Neuronal stem cell (in vitro differentiated cells): ENCODE data around the gene CTDP1.

Experiments
- DNase-seq: peaks from one replicate; pipeline ENCODE4 v3.0.0-alpha.2; 2013; ENCODE audit warnings: low spot score
- H2AFZ ChIP-seq: one replicate; pipeline ENCODE4 v1.6.1; 2013; ENCODE audit warnings: mild to moderate bottlenecking, low read length, inconsistent platforms
- H2AK5ac ChIP-seq: 2 replicates; pipeline ENCODE4 v1.6.1; 2013; ENCODE audit warnings: low read depth, mild to moderate bottlenecking, inconsistent platforms, low read length, moderate library complexity, mixed read lengths
- H2BK120ac ChIP-seq: 2 replicates; pipeline ENCODE4 v1.6.1; 2013; ENCODE audit warnings: low read depth, mild to moderate bottlenecking, inconsistent platforms, low read length, moderate library complexity, mixed read lengths
- H2BK12ac ChIP-seq: one replicate; pipeline ENCODE4 v1.6.1; 2013; ENCODE audit warnings: low read length, inconsistent platforms
- H2BK15ac ChIP-seq: 2 replicates; pipeline ENCODE4 v1.6.1; 2013; ENCODE audit warnings: mild to moderate bottlenecking, low read length, inconsistent platforms, mixed read lengths
- H2BK5ac ChIP-seq: one replicate; pipeline ENCODE4 v1.6.1; 2013; ENCODE audit warnings: inconsistent platforms, mild to moderate bottlenecking, low read length, moderate library complexity
- H3K14ac ChIP-seq: one replicate; pipeline ENCODE4 v1.6.1; 2013; ENCODE audit warnings: low read length, inconsistent platforms
- H3K18ac ChIP-seq: 2 replicates; pipeline ENCODE4 v1.6.1; 2013; ENCODE audit warnings: low read length, inconsistent platforms
- H3K23ac ChIP-seq: 2 replicates; pipeline ENCODE4 v1.6.1; 2013; ENCODE audit warnings: low read depth, mild to moderate bottlenecking, mixed read lengths, low read length, inconsistent platforms; ENCODE audit not compliant: poor library complexity
- H3K27ac ChIP-seq: replicated peaks from 3 replicates; pipeline ENCODE4 v1.5.1; 2013; ENCODE audit warnings: low read length, inconsistent platforms
- H3K27me3 ChIP-seq, 3 experiments: 2 replicates each; pipeline ENCODE4 v1.6.1; 2013; ENCODE audit warnings: low read length in 3 of 3, mild to moderate bottlenecking in 2 of 3, inconsistent platforms in 1 of 3, low read depth in 1 of 3, mixed read lengths in 1 of 3, moderate library complexity in 1 of 3; ENCODE audit not compliant: control insufficient read depth in 3 of 3, insufficient read depth in 3 of 3
- H3K36me3 ChIP-seq, 2 donors: replicated peaks in 1 of 2; 2 replicates each; pipeline ENCODE4 v1.6.1; 2013; ENCODE audit warnings: low read length in 2 of 2; ENCODE audit not compliant: control insufficient read depth in 2 of 2, insufficient read depth in 2 of 2
- H3K4ac ChIP-seq: 2 replicates; pipeline ENCODE4 v1.6.1; 2013; ENCODE audit warnings: inconsistent platforms, mild to moderate bottlenecking, low read length, moderate library complexity
- H3K4me1 ChIP-seq, 2 donors: 1 replicate in 1 of 2; 2 replicates in 1 of 2; pipeline ENCODE4 v1.6.1; 2013; ENCODE audit warnings: low read length in 2 of 2, low read depth in 1 of 2; ENCODE audit not compliant: control insufficient read depth in 2 of 2, insufficient read depth in 1 of 2
- H3K4me2 ChIP-seq: one replicate; pipeline ENCODE4 v1.6.1; 2013; ENCODE audit warnings: mild to moderate bottlenecking, low read length, inconsistent platforms; ENCODE audit not compliant: insufficient read depth, poor library complexity, severe bottlenecking
- H3K4me3 ChIP-seq, 2 donors: 2 replicates each; pipeline ENCODE4 v1.5.1; 2013; ENCODE audit warnings: low read length in 2 of 2, mild to moderate bottlenecking in 2 of 2, inconsistent platforms in 1 of 2, moderate library complexity in 1 of 2
- H3K79me1 ChIP-seq: one replicate; pipeline ENCODE4 v1.6.1; 2013; ENCODE audit warnings: low read depth, mild to moderate bottlenecking, inconsistent platforms, low read length, moderate library complexity
- H3K9ac ChIP-seq: one replicate; pipeline ENCODE4 v1.6.1; 2013; ENCODE audit warnings: mild to moderate bottlenecking, low read depth, low read length, inconsistent platforms; ENCODE audit not compliant: poor library complexity
- H3K9me3 ChIP-seq, 2 donors: replicated peaks in 1 of 2; 2 replicates each; pipeline versions ENCODE3 to v1.6.1; 2013; ENCODE audit warnings: low read length in 2 of 2, mild to moderate bottlenecking in 2 of 2, inconsistent platforms in 1 of 2, low read depth in 1 of 2, mixed read lengths in 1 of 2, moderate library complexity in 1 of 2; ENCODE audit not compliant: control insufficient read depth in 2 of 2, insufficient read depth in 1 of 2
- H4K8ac ChIP-seq: one replicate; pipeline ENCODE4 v1.6.1; 2013; ENCODE audit warnings: low read depth, mild to moderate bottlenecking, inconsistent platforms, low read length, moderate library complexity
- H4K91ac ChIP-seq: one replicate; pipeline ENCODE4 v1.6.1; 2013; ENCODE audit warnings: low read length, low read depth, mild to moderate bottlenecking, inconsistent platforms; ENCODE audit not compliant: poor library complexity
- WGBS, 2 donors: extraction: QIAGEN DNeasy Blood & Tissue Kit; methylation state at CpG; one replicate each; pipeline ENCODE4 v1.1.7; 2013; ENCODE audit warnings: missing lambda C conversion rate in 2 of 2, mixed read lengths in 1 of 2; ENCODE audit not compliant: insufficient read length in 2 of 2, insufficient replicate concordance in 1 of 2; ENCODE audit errors: extremely low coverage in 2 of 2; 5-methylcytosine and 5-hydroxymethylcytosine counted together

Gene CTDP1

DNA sequence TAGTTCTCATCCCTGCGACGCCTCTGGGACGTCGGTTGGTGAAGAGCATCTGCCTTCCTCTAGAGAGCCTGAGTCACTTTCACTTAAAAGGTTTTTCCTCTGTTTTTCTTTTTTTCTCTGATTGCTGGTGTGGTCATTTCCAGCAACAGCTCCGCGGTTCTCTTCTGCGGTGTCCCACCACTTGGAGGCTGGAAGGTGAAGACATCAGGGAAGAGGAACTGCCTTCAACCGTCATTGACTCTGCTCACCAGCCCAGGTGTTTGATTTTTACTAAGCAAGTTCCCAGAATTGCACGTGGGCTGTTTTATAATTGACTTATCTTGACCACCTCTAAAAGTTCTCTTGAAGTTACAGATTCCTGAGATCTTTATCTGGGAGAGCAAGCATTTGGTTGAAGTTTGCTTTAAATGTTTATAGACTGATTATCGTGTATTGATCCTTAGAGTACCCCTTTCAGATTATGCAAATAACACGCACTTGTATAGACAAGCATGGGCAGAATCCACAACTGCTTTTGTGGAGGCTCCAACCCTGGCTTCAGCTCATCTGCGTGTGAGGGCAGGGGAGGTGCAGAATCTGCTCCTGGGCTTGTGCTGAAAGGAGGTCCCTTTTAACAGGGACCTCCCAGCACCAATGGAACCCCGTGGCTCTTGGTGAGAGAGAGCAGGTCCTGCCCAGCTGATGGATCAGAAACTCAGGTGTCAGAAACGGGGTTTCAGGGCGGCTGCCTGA lies 3.5 kb downstream of the CTDP1 start:
- no peak overlapping the region for H2BK12ac ChIP-seq
- no peak overlapping the region for H3K4me2 ChIP-seq
- H3K27me3 ChIP-seq = no peaks in the 10 kb centered on the region
- H3K14ac ChIP-seq = no peak overlapping the region
- no peak overlapping the region for H4K8ac ChIP-seq
- no peak overlapping the region for H2AFZ ChIP-seq
- peaks cover 4 to 9% of the 10 kb centered on the region in 2 donors for H3K4me1 ChIP-seq
- H4K91ac ChIP-seq = no peak overlapping the region
- no peak overlapping the region for H3K23ac ChIP-seq
- H3K4ac ChIP-seq = no peak overlapping the region
- DNase-seq = no peak
- H3K18ac ChIP-seq = no peak overlapping the region
- H3K9ac ChIP-seq = no peak overlapping the region
- H3K79me1 ChIP-seq = peaks cover 16% of the 10 kb centered on the region
- no CpG with 5 or more reads among the region's 15 CpGs for WGBS, 2 donors
- H2BK15ac ChIP-seq = no peak overlapping the region
- H3K36me3 ChIP-seq = no peaks in the 10 kb centered on the region
- no peak overlapping the region for H2BK120ac ChIP-seq
- H3K4me3 ChIP-seq = no peak overlapping the region
- no peaks in the 10 kb centered on the region for H3K9me3 ChIP-seq
- no peak overlapping the region for H2AK5ac ChIP-seq
- H3K27ac ChIP-seq = no peak overlapping the region
- H2BK5ac ChIP-seq = no peak overlapping the region

DNA sequence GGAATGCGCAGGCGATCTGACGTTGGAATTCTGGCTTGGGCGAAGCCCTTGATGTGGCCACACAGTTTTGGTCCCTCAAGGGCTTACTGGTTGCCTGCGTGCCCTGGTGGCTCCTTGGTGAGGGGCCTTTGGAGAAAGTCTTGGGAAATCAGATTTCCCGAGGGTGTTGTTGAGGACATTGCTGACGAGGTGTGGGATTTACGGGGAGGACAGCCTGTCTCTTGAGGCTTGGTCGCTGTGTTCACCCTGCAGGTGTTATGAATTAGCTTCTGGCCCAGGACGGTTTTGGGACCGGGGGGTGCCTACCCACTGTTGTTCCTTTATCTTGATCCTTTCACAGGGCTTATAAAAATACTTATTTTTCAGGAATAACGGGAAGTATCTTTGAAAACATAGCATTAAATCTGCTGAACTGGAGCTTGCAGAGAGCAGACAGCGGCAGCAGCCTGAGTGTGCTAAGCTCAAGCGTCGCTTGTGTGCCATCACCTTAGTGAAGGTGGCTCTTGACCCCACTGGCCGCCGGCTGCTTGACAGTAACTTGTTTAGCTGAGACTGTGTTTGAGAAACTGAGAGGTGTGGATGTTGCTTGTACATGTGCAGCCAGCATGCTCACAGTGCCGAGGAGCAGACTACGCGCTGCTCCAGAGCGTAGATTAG lies 4.2 kb downstream of the CTDP1 start:
- Histone ChIP-seq H3K14ac (no peak overlapping the region), H3K36me3 (no peaks in the 10 kb centered on the region), H2BK12ac (no peak overlapping the region), H3K9me3 (no peaks in the 10 kb centered on the region), H3K27ac (no peak overlapping the region), H3K27me3 (no peaks in the 10 kb centered on the region), H3K9ac (no peak overlapping the region), H4K91ac (no peak overlapping the region), H3K23ac (no peak overlapping the region), H2BK120ac (no peak overlapping the region), H2BK15ac (no peak overlapping the region), H3K18ac (no peak overlapping the region), H3K4me3 (no peak overlapping the region), H4K8ac (no peak overlapping the region), H2BK5ac (no peak overlapping the region), H2AK5ac (no peak overlapping the region), H3K4ac (no peak overlapping the region), H3K4me1 (peaks cover 4 to 9% of the 10 kb centered on the region in 2 donors), H3K79me1 (peaks cover 16% of the 10 kb centered on the region), H2AFZ (no peak overlapping the region), H3K4me2 (no peak overlapping the region)
- DNase-seq = no peak
- no CpG with 5 or more reads among the region's 21 CpGs for WGBS, 2 donors

DNA sequence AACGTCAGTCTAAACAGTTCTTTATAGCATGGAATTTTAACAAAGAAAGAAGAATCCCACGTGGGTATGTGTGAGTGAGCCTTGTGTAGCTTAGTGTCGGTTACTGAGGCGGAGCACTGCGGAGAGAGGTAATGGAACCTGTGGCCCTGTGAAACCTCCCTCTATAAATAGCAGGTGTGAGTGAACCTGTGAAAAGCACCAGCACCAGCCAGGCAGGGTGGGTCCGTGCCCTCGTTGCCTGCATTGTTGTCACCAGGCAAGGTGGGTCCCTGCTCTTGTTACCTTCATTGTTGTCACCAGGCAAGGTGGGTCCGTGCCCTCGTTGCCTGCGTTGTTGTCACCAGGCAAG lies 4.7 kb downstream of the CTDP1 start:
- Histone ChIP-seq H2AFZ (no peak overlapping the region), H3K9ac (no peak overlapping the region), H2AK5ac (no peak overlapping the region), H4K91ac (no peak overlapping the region), H3K14ac (no peak overlapping the region), H3K4ac (no peak overlapping the region), H3K4me3 (no peak overlapping the region), H2BK5ac (no peak overlapping the region), H3K9me3 (no peaks in the 10 kb centered on the region), H3K27ac (no peak overlapping the region), H3K23ac (no peak overlapping the region), H3K79me1 (peaks cover 16% of the 10 kb centered on the region), H3K4me2 (no peak overlapping the region), H3K4me1 (peaks cover 4 to 9% of the 10 kb centered on the region in 2 donors), H2BK12ac (no peak overlapping the region), H3K36me3 (no peaks in the 10 kb centered on the region), H3K27me3 (no peaks in the 10 kb centered on the region), H2BK120ac (no peak overlapping the region), H3K18ac (no peak overlapping the region), H2BK15ac (no peak overlapping the region), H4K8ac (no peak overlapping the region)
- DNase-seq = no peak
- no CpG with 5 or more reads among the region's 10 CpGs for WGBS, 2 donors

DNA sequence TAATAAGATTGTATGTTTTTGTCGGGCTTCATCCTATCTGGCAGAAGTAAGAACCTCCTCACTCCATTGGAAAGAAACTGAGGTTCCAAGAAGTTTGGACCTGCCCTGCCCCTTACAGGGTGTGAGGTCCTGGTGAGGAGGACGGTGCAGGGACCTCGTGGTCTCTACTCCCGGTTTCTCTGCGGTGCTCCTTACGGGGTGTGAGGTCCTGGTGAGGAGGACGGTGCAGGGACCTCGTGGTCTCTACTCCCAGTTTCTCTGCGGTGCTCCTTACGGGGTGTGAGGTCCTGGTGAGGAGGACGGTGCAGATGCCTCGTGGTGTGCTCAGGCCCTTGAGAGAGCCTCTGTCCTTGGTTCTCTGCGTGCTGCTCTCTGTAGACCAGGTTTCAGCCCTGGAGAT lies 5.2 kb downstream of the CTDP1 start:
- Histone ChIP-seq H4K91ac (no peak overlapping the region), H2BK12ac (no peak overlapping the region), H3K4me2 (no peak overlapping the region), H3K9ac (no peak overlapping the region), H3K4ac (no peak overlapping the region), H2AK5ac (no peak overlapping the region), H3K9me3 (no peaks in the 10 kb centered on the region), H3K4me3 (no peak overlapping the region), H3K27ac (no peak overlapping the region), H2AFZ (no peak overlapping the region), H4K8ac (no peak overlapping the region), H2BK120ac (no peak overlapping the region), H3K23ac (no peak overlapping the region), H3K36me3 (no peaks in the 10 kb centered on the region), H2BK15ac (no peak overlapping the region), H3K14ac (no peak overlapping the region), H3K18ac (no peak overlapping the region), H3K27me3 (no peaks in the 10 kb centered on the region), H2BK5ac (no peak overlapping the region), H3K4me1 (peaks cover 4 to 9% of the 10 kb centered on the region in 2 donors), H3K79me1 (peaks cover 15% of the 10 kb centered on the region)
- no CpG with 5 or more reads among the region's 13 CpGs for WGBS, 2 donors
- no peak for DNase-seq
